Caco-2 (cell line): ENCODE results near the gene CBFB. TPM values are rescaled to one million over a fixed set of nuclear protein-coding genes. Genes with fewer than 3 reads are reported as not detected.

Experiments
- BruUV-seq: library from RNA; stranded (reverse); fragments of 400-500 nt; replicated peaks from 2 replicates; lab custom pipeline; 2021; lab: Mats Ljungman, UMichigan
- CTCF ChIA-PET: fragments of 300-600 bp; sonication (Branson Sonifier 250); formaldehyde crosslinking; loops from one replicate; lab custom pipeline; 2022; ENCODE audit warnings: antibody characterized with exemption; lab: Charles Lee
- POLR2A ChIA-PET: fragments of 300-600 bp; sonication (Branson Sonifier 250); formaldehyde crosslinking; loops from one replicate; lab custom pipeline; 2022; ENCODE audit warnings: antibody characterized with exemption; lab: Charles Lee
- DNase-seq, 2 experiments: peaks; one replicate each; pipeline versions ENCODE4 v3.0.0 to v3.0.0-alpha.2; 2020 to 2022
- H3K27me3 ChIP-seq: replicated peaks from 2 replicates; pipeline ENCODE4 v1.6.0; 2011; ENCODE audit warnings: low read length; ENCODE audit not compliant: control insufficient read depth, insufficient read depth
- H3K36me3 ChIP-seq: 2 replicates; pipeline ENCODE4 v1.5.1; 2011; ENCODE audit warnings: low read length; ENCODE audit not compliant: control insufficient read depth, insufficient read depth
- H3K4me1 ChIP-seq: fragments of 250-450 bp; sonication (Bioruptor Pico); 2 replicates; pipeline ENCODE4 v1.5.1; 2020; ENCODE audit warnings: mild to moderate bottlenecking
- H3K4me3 ChIP-seq: 2 replicates; pipeline ENCODE4 v1.5.1; 2011; ENCODE audit warnings: low read depth, mild to moderate bottlenecking, control low read depth, low read length
- H3K9me3 ChIP-seq: fragments of 250-450 bp; sonication (Bioruptor Pico); 2 replicates; pipeline ENCODE4 v1.5.1; 2020; ENCODE audit warnings: mild to moderate bottlenecking, moderate library complexity
- H3K27ac Mint-ChIP-seq: one replicate; pipeline ENCODE4 v1.8.0; 2022; ENCODE audit warnings: mixed read lengths; ENCODE audit not compliant: unreplicated experiment
- H3K27me3 Mint-ChIP-seq: one replicate; pipeline ENCODE4 v1.8.0; 2022; ENCODE audit warnings: mixed read lengths; ENCODE audit not compliant: insufficient read depth, unreplicated experiment
- H3K36me3 Mint-ChIP-seq: one replicate; pipeline ENCODE4 v1.8.0; 2022; ENCODE audit warnings: mild to moderate bottlenecking, mixed read lengths; ENCODE audit not compliant: insufficient read depth, unreplicated experiment
- H3K4me1 Mint-ChIP-seq: one replicate; pipeline ENCODE4 v1.8.0; 2022; ENCODE audit warnings: low read depth, mixed read lengths; ENCODE audit not compliant: unreplicated experiment
- H3K4me3 Mint-ChIP-seq: one replicate; pipeline ENCODE4 v1.8.0; 2022; ENCODE audit warnings: mild to moderate bottlenecking, moderate library complexity, mixed read lengths; ENCODE audit not compliant: unreplicated experiment
- H3K9me3 Mint-ChIP-seq: one replicate; pipeline ENCODE4 v1.8.0; 2022; ENCODE audit warnings: mixed read lengths; ENCODE audit not compliant: unreplicated experiment
- CTCF ChIP-seq, 2 experiments: fragments of 200-600 bp in 1 of 2; IDR thresholded peaks; 1 replicate in 1 of 2; 2 replicates in 1 of 2; pipeline versions ENCODE4 v1.5.1 to v1.8.0; 2011 to 2022; ENCODE audit warnings: antibody characterized with exemption in 1 of 2, control low read depth in 1 of 2, inconsistent platforms in 1 of 2, low read depth in 1 of 2, low read length in 1 of 2, mild to moderate bottlenecking in 1 of 2, moderate library complexity in 1 of 2; ENCODE audit not compliant: insufficient read depth in 1 of 2, severe bottlenecking in 1 of 2, unreplicated experiment in 1 of 2
- intact Hi-C: fragments of 100-400 bp; cut with micrococcal nuclease; formaldehyde crosslinking; loops from one replicate; pipeline ENCODE4 v1.10.0; 2022; ENCODE audit not compliant: unreplicated experiment
- total RNA-seq: library from RNA; stranded (reverse); gene quantifications from 2 replicates; pipeline ENCODE4 v1.2.3, GENCODE V29; 2022

The CBFB gene
- total RNA-seq, 1 experiment from 2014 or later: 102 TPM

DNA sequence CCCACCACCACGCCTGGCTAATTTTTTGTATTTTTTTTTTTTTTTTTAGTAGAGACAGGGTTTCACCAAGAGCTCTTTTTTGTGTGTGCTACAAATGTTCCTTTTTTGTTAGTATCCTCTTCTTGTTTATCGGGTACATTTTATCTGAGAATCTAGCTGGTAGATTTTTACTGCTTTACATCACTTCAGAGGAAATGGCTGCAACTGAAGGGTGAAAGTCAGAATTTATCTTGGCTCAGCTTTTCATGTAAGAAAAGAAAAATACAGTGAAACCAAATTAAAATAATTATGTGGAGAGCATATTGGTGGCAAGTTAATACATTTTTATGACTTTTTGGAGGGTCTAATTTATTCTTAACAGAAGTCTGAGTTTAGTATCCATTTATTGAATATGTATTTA, 26.0 kb downstream of the CBFB start:
- BruUV-seq: no TSS peak
- intact Hi-C loops: no loop called here
- POLR2A ChIA-PET: no interaction called here

GRCh38 chr16:67055712-67056487, 27.0 kb downstream of the CBFB start:
- no peak for DNase-seq
- peaks cover 16% of the 10 kb centered on the region for H3K4me1 Mint-ChIP-seq
- ChIA-PET CTCF (interaction anchor here (0.6 kb wide), 1 partner anchor 685 kb away, joined by 8 read pairs; no protein-coding TSS in a partner anchor), POLR2A (interaction anchor here (0.6 kb wide), 1 partner anchor 302 kb away, joined by 5 read pairs; no protein-coding TSS in a partner anchor)
- H3K9me3 Mint-ChIP-seq: no peaks in the 10 kb centered on the region
- no TSS peak for BruUV-seq
- no peaks in the 10 kb centered on the region for H3K9me3 ChIP-seq
- H3K4me1 ChIP-seq: no peaks in the 10 kb centered on the region
- H3K27ac Mint-ChIP-seq: no peak overlapping the region
- no peak overlapping the region for H3K4me3 Mint-ChIP-seq
- peaks cover 17% of the 10 kb centered on the region for H3K36me3 Mint-ChIP-seq
- H3K27me3 Mint-ChIP-seq: no peaks in the 10 kb centered on the region
- intact Hi-C loops: no loop called here
- H3K36me3 ChIP-seq: no peaks in the 10 kb centered on the region; the same call in none of the 2 replicates
- TF ChIP-seq CTCF (IDR thresholded peaks at IDR 0.05; ENCODE audit: insufficient read depth in 1 of 2, low read depth in 1 of 2, low read length in 1 of 2, severe bottlenecking in 1 of 2, unreplicated experiment in 1 of 2): no peak
- no peak overlapping the region for H3K4me3 ChIP-seq
- no peaks in the 10 kb centered on the region for H3K27me3 ChIP-seq

More for the DNA sequence above, 26.0 kb downstream of the CBFB start:
- no peak for TF ChIP-seq CTCF (IDR thresholded peaks at IDR 0.05; ENCODE audit: insufficient read depth in 1 of 2, low read depth in 1 of 2, low read length in 1 of 2, severe bottlenecking in 1 of 2, unreplicated experiment in 1 of 2)
- H3K36me3 Mint-ChIP-seq: peaks cover 17% of the 10 kb centered on the region
- no peak for DNase-seq
- no peaks in the 10 kb centered on the region for H3K27me3 Mint-ChIP-seq
- CTCF ChIA-PET: no interaction called here
- Histone ChIP-seq H3K9me3 (no peaks in the 10 kb centered on the region), H3K4me1 (no peaks in the 10 kb centered on the region), H3K36me3 (no peaks in the 10 kb centered on the region; the same call in 1 of the 2 replicates), H3K4me3 (no peak overlapping the region), H3K27me3 (no peaks in the 10 kb centered on the region)
- H3K4me1 Mint-ChIP-seq: peaks cover 16% of the 10 kb centered on the region
- no peak overlapping the region for H3K27ac Mint-ChIP-seq
- H3K9me3 Mint-ChIP-seq: no peaks in the 10 kb centered on the region
- H3K4me3 Mint-ChIP-seq: no peak overlapping the region

- Histone ChIP-seq H3K4me3 (no peak overlapping the region), H3K36me3 (no peaks in the 10 kb centered on the region; the same call in 1 of the 2 replicates), H3K9me3 (no peaks in the 10 kb centered on the region), H3K4me1 (no peaks in the 10 kb centered on the region), H3K27me3 (no peaks in the 10 kb centered on the region)
- DNase-seq: no peak
- H3K36me3 Mint-ChIP-seq: peaks cover 17% of the 10 kb centered on the region
- H3K4me1 Mint-ChIP-seq: no peaks in the 10 kb centered on the region
- no peaks in the 10 kb centered on the region for H3K9me3 Mint-ChIP-seq
- no peak overlapping the region for H3K4me3 Mint-ChIP-seq
- POLR2A ChIA-PET: no interaction called here
- H3K27ac Mint-ChIP-seq: no peak overlapping the region
- intact Hi-C loops: no loop called here
- TF ChIP-seq CTCF (IDR thresholded peaks at IDR 0.05; ENCODE audit: insufficient read depth in 1 of 2, low read depth in 1 of 2, low read length in 1 of 2, severe bottlenecking in 1 of 2, unreplicated experiment in 1 of 2): no peak
- no peaks in the 10 kb centered on the region for H3K27me3 Mint-ChIP-seq
- CTCF ChIA-PET: no interaction called here
- no TSS peak for BruUV-seq
Measured at GRCh38 chr16:67063008-67063407, 34.1 kb downstream of the CBFB start.
